A549 (cell line): Measurements from ENCODE around the gene CPAMD8. TPM values are rescaled to one million over a fixed set of nuclear protein-coding genes. Genes with fewer than 3 reads are reported as not detected.

Source experiments
- ATAC-seq, 2 experiments: fragments of 200-7000 bp in 1 of 2; fragments of >200 bp in 1 of 2; cut with Nextera tagmentation in 1 of 2; cut with Tn5 transposase in 1 of 2; 3 replicates each; pipeline versions ENCODE4 v1.8.0 to v1.9.1; 2018 to 2020; ENCODE audit warnings: mild to moderate bottlenecking in 1 of 2, moderate library complexity in 1 of 2
- CTCF ChIA-PET: fragments of 300-600 bp; sonication (Branson Sonifier 250); formaldehyde crosslinking; extraction: SDS; loops from one replicate; lab custom pipeline; 2021; ENCODE audit warnings: antibody characterized with exemption, inconsistent platforms; lab: Yijun Ruan, JAX
- POLR2A ChIA-PET: fragments of 350-600 bp; formaldehyde crosslinking; extraction: SDS; loops from one replicate; lab custom pipeline; 2021; ENCODE audit warnings: antibody characterized with exemption, inconsistent platforms; lab: Yijun Ruan, JAX
- DNase-seq, 2 experiments: peaks; one replicate each; pipeline versions ENCODE4 v3.0.0 to v3.0.0-alpha.2; 2011 to 2016; ENCODE audit warnings: low read depth in 1 of 2, low spot score in 1 of 2
- FAIRE-seq: peaks from 2 replicates; lab custom pipeline; 2011; peaks lifted over from hg19 to GRCh38; lab: Jason Lieb, UNC
- H3K27ac ChIP-seq, 2 experiments: fragments of >200 bp; sonication (Bioruptor Twin); formaldehyde crosslinking; 3 replicates each; pipeline ENCODE4 v1.5.1; 2016 to 2017
- H3K4me1 ChIP-seq: fragments of >200 bp; sonication (Bioruptor Twin); formaldehyde crosslinking; 3 replicates; pipeline ENCODE4 v1.6.1; 2016
- H3K4me2 ChIP-seq: fragments of >200 bp; sonication (Bioruptor Twin); formaldehyde crosslinking; 3 replicates; pipeline ENCODE4 v1.6.1; 2016
- H3K4me3 ChIP-seq: fragments of >200 bp; sonication (Bioruptor Twin); formaldehyde crosslinking; 3 replicates; pipeline ENCODE4 v1.5.1; 2016
- H3K9me3 ChIP-seq: fragments of >200 bp; sonication (Bioruptor Twin); formaldehyde crosslinking; 3 replicates; pipeline ENCODE4 v1.6.1; 2016
- BHLHE40 ChIP-seq: IDR thresholded peaks from 2 replicates; pipeline ENCODE4 v1.6.1; 2012; ENCODE audit warnings: low read depth, low read length, inconsistent platforms
- CEBPB ChIP-seq, 2 experiments: fragments of >200 bp in 1 of 2; sonication (Bioruptor Twin) in 1 of 2; formaldehyde crosslinking in 1 of 2; IDR thresholded peaks; 2 replicates each; pipeline ENCODE4 v1.6.1; 2012 to 2016
- CHD4 ChIP-seq: fragments of 200-600 bp; sonication (generic); IDR thresholded peaks from 2 replicates; pipeline ENCODE4 v1.6.1; 2016; ENCODE audit warnings: antibody characterized with exemption, mild to moderate bottlenecking, borderline replicate concordance
- GATA3 ChIP-seq: IDR thresholded peaks from 2 replicates; pipeline ENCODE4 v1.6.1; 2012; ENCODE audit warnings: borderline replicate concordance
- HMGXB4 ChIP-seq: fragments of 250-450 bp; sonication (Bioruptor Pico); IDR thresholded peaks from 2 replicates; pipeline ENCODE4 v1.5.0; 2021; ENCODE audit warnings: mild to moderate bottlenecking, moderate library complexity, borderline replicate concordance
- JUN ChIP-seq, 2 experiments: fragments of >200 bp; sonication (Bioruptor Twin); formaldehyde crosslinking; IDR thresholded peaks; 2 replicates in 1 of 2; 3 replicates in 1 of 2; pipeline ENCODE4 v1.6.1; 2016 to 2017
- JUNB ChIP-seq: fragments of >200 bp; sonication (Bioruptor Twin); formaldehyde crosslinking; IDR thresholded peaks from 2 replicates; pipeline ENCODE4 v1.6.1; 2016
- MAFK ChIP-seq: fragments of 450-650 bp; IDR thresholded peaks from 2 replicates; pipeline ENCODE4 v1.6.1; 2014; ENCODE audit not compliant: partially characterized antibody
- MAZ ChIP-seq: fragments of 150-350 bp; IDR thresholded peaks from 2 replicates; pipeline ENCODE4 v1.6.1; 2014; ENCODE audit warnings: antibody characterized with exemption, low read depth, low read length, borderline replicate concordance
- NPAS2 ChIP-seq: fragments of 250-450 bp; sonication (Bioruptor Pico); IDR thresholded peaks from 2 replicates; pipeline ENCODE4 v1.8.0; 2022; ENCODE audit warnings: mild to moderate bottlenecking, moderate library complexity, borderline replicate concordance
- PHF8 ChIP-seq: fragments of 200-600 bp; sonication (generic); IDR thresholded peaks from 2 replicates; pipeline ENCODE4 v1.6.1; 2016; ENCODE audit warnings: low read depth, mild to moderate bottlenecking, antibody characterized with exemption, moderate library complexity, borderline replicate concordance
- RNF2 ChIP-seq: fragments of 200-600 bp; sonication (generic); IDR thresholded peaks from 2 replicates; pipeline ENCODE4 v1.6.1; 2016; ENCODE audit warnings: low read depth, mild to moderate bottlenecking, antibody characterized with exemption, moderate library complexity, borderline replicate concordance
- ZC3H11A ChIP-seq: fragments of 450-650 bp; IDR thresholded peaks from 2 replicates; pipeline ENCODE4 v1.6.1; 2014; ENCODE audit warnings: antibody characterized with exemption, mild to moderate bottlenecking
- WGBS: methylation state at CpG from one replicate; pipeline ENCODE4 v1.1.6; 2017; ENCODE audit errors: missing lambda C conversion rate; 5-methylcytosine and 5-hydroxymethylcytosine counted together
- polyA plus RNA-seq, 4 experiments: library from polyadenylated mRNA; depleted of rRNA in 3 of 4; stranded (reverse); fragments of >200 nt; fragmentation: RNase III in 1 of 4; extraction: RNeasy Plus Mini Kit Qiagen cat#74134 plus additional on column Dnase treatment in 1 of 4; gene quantifications; 2 replicates in 3 of 4; 3 replicates in 1 of 4; pipeline ENCODE4 v1.2.3, GENCODE V29; 2011 to 2017

CPAMD8 gene
- polyA plus RNA-seq, 2 of the 4 experiments (the other 2 are of a cell fraction) = 0.03 TPM; not detected in 1

GRCh38 chr19:17075035-17075863 lies 48.6 kb upstream of the CPAMD8 start, which contains the start of the genes HAUS8 and MYO9B (continued):
- TF ChIP-seq NPAS2 (CRISPR knock-in tag) = no peak
- no peak for TF ChIP-seq JUNB
- TF ChIP-seq ZC3H11A = no peak

- POLR2A ChIA-PET = interaction anchor here (1.3 kb wide), 1 partner anchor 141 kb away, joined by 5 read pairs; the partner anchor contains the start of gene USE1
- no peak for FAIRE-seq
- Histone ChIP-seq H3K4me3 (peak overlapping the region; percentile 93), H3K9me3 (no peaks in the 10 kb centered on the region), H3K4me1 (peaks cover 33% of the 10 kb centered on the region), H3K27ac (peak overlapping the region; percentile 82 to 99), H3K4me2 (peak overlapping the region; percentile 94)
- DNase-seq = no peak
- ATAC-seq = no peak; a peak in 1 of 6 replicates
- CTCF ChIA-PET = interaction anchor here (0.6 to 1.5 kb wide), 3 partner anchors 83 to 178 kb away, joined by 3 to 6 read pairs (median 5); no protein-coding TSS in a partner anchor
- whole genome bisulfite sequencing = 14% methylated on average over 7 of the region's 11 CpGs
- TF ChIP-seq HMGXB4 (CRISPR knock-in tag) (no peak), CHD4 (no peak), BHLHE40 (no peak), JUN (IDR thresholded peaks at IDR 0.05) (no peak), GATA3 (no peak), ZC3H11A (no peak), PHF8 (no peak), CEBPB (IDR thresholded peaks at IDR 0.05) (no peak), MAZ (no peak), RNF2 (no peak)
Observed at GRCh38 chr19:17074634-17075034, 48.0 kb upstream of the CPAMD8 start.

GRCh38 chr19:17073869-17074633 lies 47.4 kb upstream of the CPAMD8 start:
- H3K27ac ChIP-seq = peak overlapping the region; percentile 82 to 99

More at GRCh38 chr19:17073869-17074633, 47.4 kb upstream of the CPAMD8 start:
- no peak for FAIRE-seq
- ChIA-PET CTCF (interaction anchor here (0.6 to 1.5 kb wide), 3 partner anchors 83 to 179 kb away, joined by 3 to 6 read pairs (median 5); no protein-coding TSS in a partner anchor), POLR2A (interaction anchor here (1.3 kb wide), 1 partner anchor 141 kb away, joined by 5 read pairs; the partner anchor contains the start of gene USE1)
- Histone ChIP-seq H3K4me2 (peak overlapping the region; percentile 94), H3K4me1 (peaks cover 27% of the 10 kb centered on the region), H3K9me3 (no peaks in the 10 kb centered on the region), H3K4me3 (peak overlapping the region; percentile 93)
- WGBS = 80% methylated on average over 16 of the region's 18 CpGs
- TF ChIP-seq HMGXB4 (CRISPR knock-in tag) (no peak), MAFK (peak; percentile 77)
- DNase-seq = no peak
- ATAC-seq = no peak
